ENCODE results near the gene TPCN2. TPM values are rescaled to one million over a fixed set of nuclear protein-coding genes. Genes with fewer than 3 reads are reported as not detected.
A peak's percentile ranks its signal among the peaks of the same experiment; 100 is the strongest.

TPCN2 gene
- total RNA-seq, 1 experiment from 2014 or later, result 28.9 TPM

GRCh38 chr11:69125861-69126260, 77.1 kb downstream of the TPCN2 start:
- ChIA-PET POLR2A (ENCODE audit: low non-redundant PET) (no interaction called here), CTCF (no interaction called here)
- intact Hi-C loops (cut with micrococcal nuclease; ENCODE audit: unreplicated experiment), result no loop called here
- DNase-seq (ENCODE audit: low spot score), result no peak
- H3K9me3 ChIP-seq (ENCODE audit: low read depth, low read length, poor library complexity, severe bottlenecking), result peaks cover 16% of the 10 kb centered on the region
- peak overlapping the region; percentile 51 for H3K27ac ChIP-seq (ENCODE audit: low read depth, low read length, poor library complexity, severe bottlenecking)
- no peak for TF ChIP-seq EZH2 (IDR thresholded peaks at IDR 0.05; ENCODE audit: borderline replicate concordance, low read depth, low read length, poor library complexity, severe bottlenecking)
- TF ChIP-seq, protein P1, sequence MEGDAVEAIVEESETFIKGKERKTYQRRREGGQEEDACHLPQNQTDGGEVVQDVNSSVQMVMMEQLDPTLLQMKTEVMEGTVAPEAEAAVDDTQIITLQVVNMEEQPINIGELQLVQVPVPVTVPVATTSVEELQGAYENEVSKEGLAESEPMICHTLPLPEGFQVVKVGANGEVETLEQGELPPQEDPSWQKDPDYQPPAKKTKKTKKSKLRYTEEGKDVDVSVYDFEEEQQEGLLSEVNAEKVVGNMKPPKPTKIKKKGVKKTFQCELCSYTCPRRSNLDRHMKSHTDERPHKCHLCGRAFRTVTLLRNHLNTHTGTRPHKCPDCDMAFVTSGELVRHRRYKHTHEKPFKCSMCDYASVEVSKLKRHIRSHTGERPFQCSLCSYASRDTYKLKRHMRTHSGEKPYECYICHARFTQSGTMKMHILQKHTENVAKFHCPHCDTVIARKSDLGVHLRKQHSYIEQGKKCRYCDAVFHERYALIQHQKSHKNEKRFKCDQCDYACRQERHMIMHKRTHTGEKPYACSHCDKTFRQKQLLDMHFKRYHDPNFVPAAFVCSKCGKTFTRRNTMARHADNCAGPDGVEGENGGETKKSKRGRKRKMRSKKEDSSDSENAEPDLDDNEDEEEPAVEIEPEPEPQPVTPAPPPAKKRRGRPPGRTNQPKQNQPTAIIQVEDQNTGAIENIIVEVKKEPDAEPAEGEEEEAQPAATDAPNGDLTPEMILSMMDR (conservative IDR thresholded peaks at IDR 0.05; ENCODE audit: low read depth, low read length), result no peak
- no peak overlapping the region for H3K4me3 ChIP-seq (ENCODE audit: low read depth, low read length, poor library complexity, severe bottlenecking)
- H3K27me3 ChIP-seq (replicated peaks; ENCODE audit: insufficient read depth, low read depth, low read length, poor library complexity), result no peaks in the 10 kb centered on the region
- no TSS peak for BruUV-seq (replicated peaks)
- H3K4me1 ChIP-seq (ENCODE audit: insufficient read depth, low read length, poor library complexity, severe bottlenecking), result peaks cover 32% of the 10 kb centered on the region
- peaks cover 4% of the 10 kb centered on the region for H3K36me3 ChIP-seq (ENCODE audit: insufficient read depth, low read length, poor library complexity, severe bottlenecking)

DNA sequence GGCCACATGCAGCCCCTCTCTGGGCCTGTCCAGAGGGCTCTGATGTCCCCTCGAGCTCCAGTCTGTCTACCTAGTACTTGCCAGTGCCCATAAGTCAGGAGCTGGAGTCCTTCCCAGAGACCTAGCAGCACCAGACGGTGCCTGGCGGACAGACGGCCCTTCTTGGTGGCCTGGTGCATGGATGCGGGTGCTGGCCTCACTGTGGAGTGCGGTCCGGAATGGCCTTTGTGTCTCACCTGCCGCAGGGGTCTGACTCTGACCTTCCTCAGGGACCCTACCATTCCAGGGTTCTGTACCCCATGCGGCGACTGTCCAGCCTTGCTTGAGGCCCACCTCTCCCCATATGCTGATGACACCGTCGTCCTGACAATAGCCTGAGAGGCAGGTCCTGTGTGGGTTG, 77.6 kb downstream of the TPCN2 start:
- no peak for DNase-seq (ENCODE audit: low spot score)
- ChIA-PET POLR2A (ENCODE audit: low non-redundant PET) (no interaction called here), CTCF (no interaction called here)
- TF ChIP-seq, protein P1 (conservative IDR thresholded peaks at IDR 0.05; ENCODE audit: low read depth, low read length), result no peak
- TF ChIP-seq EZH2 (IDR thresholded peaks at IDR 0.05; ENCODE audit: borderline replicate concordance, low read depth, low read length, poor library complexity, severe bottlenecking), result no peak
- intact Hi-C loops (cut with micrococcal nuclease; ENCODE audit: unreplicated experiment), result no loop called here
- peaks cover 37% of the 10 kb centered on the region for H3K4me1 ChIP-seq (ENCODE audit: insufficient read depth, low read length, poor library complexity, severe bottlenecking)
- H3K27me3 ChIP-seq (replicated peaks; ENCODE audit: insufficient read depth, low read depth, low read length, poor library complexity), result no peaks in the 10 kb centered on the region
- BruUV-seq (replicated peaks), result no TSS peak
- peak overlapping the region; percentile 51 for H3K27ac ChIP-seq (ENCODE audit: low read depth, low read length, poor library complexity, severe bottlenecking)
- H3K4me3 ChIP-seq (ENCODE audit: low read depth, low read length, poor library complexity, severe bottlenecking), result no peak overlapping the region
- peaks cover 4% of the 10 kb centered on the region for H3K36me3 ChIP-seq (ENCODE audit: insufficient read depth, low read length, poor library complexity, severe bottlenecking)
- H3K9me3 ChIP-seq (ENCODE audit: low read depth, low read length, poor library complexity, severe bottlenecking), result peaks cover 16% of the 10 kb centered on the region

GRCh38 chr11:69127081-69127850, 78.5 kb downstream of the TPCN2 start:
- BruUV-seq (replicated peaks), result no TSS peak
- Histone ChIP-seq H3K9me3 (ENCODE audit: low read depth, low read length, poor library complexity, severe bottlenecking) (peaks cover 16% of the 10 kb centered on the region), H3K36me3 (ENCODE audit: insufficient read depth, low read length, poor library complexity, severe bottlenecking) (peaks cover 4% of the 10 kb centered on the region), H3K4me3 (ENCODE audit: low read depth, low read length, poor library complexity, severe bottlenecking) (no peak overlapping the region), H3K27me3 (replicated peaks; ENCODE audit: insufficient read depth, low read depth, low read length, poor library complexity) (no peaks in the 10 kb centered on the region), H3K4me1 (ENCODE audit: insufficient read depth, low read length, poor library complexity, severe bottlenecking) (peaks cover 46% of the 10 kb centered on the region), H3K27ac (ENCODE audit: low read depth, low read length, poor library complexity, severe bottlenecking) (no peak overlapping the region)
- intact Hi-C loops (cut with micrococcal nuclease; ENCODE audit: unreplicated experiment), result no loop called here
- CTCF ChIA-PET, result no interaction called here
- TF ChIP-seq, protein P1 (conservative IDR thresholded peaks at IDR 0.05; ENCODE audit: low read depth, low read length), result no peak
- TF ChIP-seq EZH2 (IDR thresholded peaks at IDR 0.05; ENCODE audit: borderline replicate concordance, low read depth, low read length, poor library complexity, severe bottlenecking), result no peak
- DNase-seq (ENCODE audit: low spot score), result no peak
- POLR2A ChIA-PET (ENCODE audit: low non-redundant PET), result no interaction called here

All from A673 (cell line).